ENCODE measurements around the gene CST2.
"Not testable (repeated sequence)": the region's sequence is repeated elsewhere in the genome, so short reads cannot be mapped to it uniquely, and the experiment has no call there.

Gene CST2

DNA sequence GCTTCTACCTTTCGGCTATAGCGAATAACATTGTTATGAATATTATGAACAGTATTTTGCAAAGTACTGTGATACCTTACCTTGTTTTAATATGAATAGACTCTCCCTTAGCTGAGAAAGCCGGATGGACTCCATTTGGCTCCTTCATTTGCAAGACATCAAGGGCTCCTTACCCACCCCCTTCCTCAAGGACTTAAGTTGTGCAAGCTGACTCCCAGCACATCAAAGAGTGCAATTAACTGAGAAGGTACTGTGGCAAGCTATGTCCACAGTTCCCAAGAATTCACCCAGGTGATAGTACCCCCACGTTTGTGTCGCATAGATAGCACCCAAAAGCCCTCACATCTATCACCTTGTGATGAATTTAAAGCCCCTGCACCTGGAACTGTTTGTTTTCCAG lies 41.8 kb upstream of the CST2 start:
- TF ChIP-seq ZFX (IDR thresholded peaks at IDR 0.05) = no peak
- TF ChIP-seq, protein P1, sequence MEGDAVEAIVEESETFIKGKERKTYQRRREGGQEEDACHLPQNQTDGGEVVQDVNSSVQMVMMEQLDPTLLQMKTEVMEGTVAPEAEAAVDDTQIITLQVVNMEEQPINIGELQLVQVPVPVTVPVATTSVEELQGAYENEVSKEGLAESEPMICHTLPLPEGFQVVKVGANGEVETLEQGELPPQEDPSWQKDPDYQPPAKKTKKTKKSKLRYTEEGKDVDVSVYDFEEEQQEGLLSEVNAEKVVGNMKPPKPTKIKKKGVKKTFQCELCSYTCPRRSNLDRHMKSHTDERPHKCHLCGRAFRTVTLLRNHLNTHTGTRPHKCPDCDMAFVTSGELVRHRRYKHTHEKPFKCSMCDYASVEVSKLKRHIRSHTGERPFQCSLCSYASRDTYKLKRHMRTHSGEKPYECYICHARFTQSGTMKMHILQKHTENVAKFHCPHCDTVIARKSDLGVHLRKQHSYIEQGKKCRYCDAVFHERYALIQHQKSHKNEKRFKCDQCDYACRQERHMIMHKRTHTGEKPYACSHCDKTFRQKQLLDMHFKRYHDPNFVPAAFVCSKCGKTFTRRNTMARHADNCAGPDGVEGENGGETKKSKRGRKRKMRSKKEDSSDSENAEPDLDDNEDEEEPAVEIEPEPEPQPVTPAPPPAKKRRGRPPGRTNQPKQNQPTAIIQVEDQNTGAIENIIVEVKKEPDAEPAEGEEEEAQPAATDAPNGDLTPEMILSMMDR (conservative IDR thresholded peaks at IDR 0.05) = no peak
- no peak overlapping the region for H3K27ac ChIP-seq

DNA sequence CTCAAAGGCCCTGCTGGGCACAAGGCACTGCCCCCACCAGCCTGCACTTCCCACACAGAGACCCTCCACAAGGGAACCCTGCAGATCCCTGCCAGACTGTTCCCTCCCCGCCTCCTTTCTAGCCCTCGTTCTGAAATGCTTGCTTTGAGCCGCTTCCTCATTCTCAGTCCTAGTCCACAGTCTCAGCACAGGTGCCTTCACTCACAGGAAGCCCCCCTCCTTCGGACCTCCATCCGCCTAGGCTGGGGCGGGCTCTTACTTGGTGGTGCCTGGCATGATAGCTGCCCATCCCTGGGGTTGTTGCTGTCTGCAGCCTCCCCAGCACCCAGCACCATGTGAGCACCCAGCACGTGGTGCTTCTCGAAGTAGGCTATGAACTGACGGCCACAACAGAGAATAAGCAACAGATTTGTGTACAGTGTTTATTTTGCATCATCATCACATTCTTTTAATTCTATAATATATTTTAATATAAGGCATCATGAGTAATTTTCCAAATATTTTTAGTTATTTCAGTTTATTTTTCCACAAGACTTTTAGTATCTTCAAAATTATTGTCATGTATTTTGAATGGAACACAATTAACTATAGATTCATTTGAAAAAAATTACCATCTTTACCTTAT lies 40.7 kb upstream of the CST2 start:
- H3K27ac ChIP-seq = no peak overlapping the region
- TF ChIP-seq ZFX (IDR thresholded peaks at IDR 0.05) = no peak
- TF ChIP-seq, protein P1 (conservative IDR thresholded peaks at IDR 0.05) = no peak

DNA sequence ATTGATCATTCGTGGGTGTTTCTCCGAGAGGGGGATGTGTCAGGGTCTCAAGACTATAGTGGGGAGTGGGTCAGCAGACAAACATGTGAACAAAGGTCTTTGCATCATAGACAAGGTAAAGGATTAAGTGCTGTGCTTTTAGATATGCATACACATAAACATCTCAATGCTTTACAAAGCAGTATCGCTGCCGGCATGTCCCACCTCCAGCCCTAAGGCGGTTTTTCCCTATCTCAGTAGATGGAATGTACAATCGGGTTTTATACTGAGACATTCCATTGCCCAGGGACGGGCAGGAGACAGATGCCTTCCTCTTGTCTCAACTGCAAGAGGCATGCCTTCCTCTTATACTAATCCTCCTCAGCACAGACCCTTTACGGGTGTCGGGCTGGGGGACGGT lies 34.2 kb upstream of the CST2 start:
- H3K27ac ChIP-seq = not testable (repeated sequence)

DNA sequence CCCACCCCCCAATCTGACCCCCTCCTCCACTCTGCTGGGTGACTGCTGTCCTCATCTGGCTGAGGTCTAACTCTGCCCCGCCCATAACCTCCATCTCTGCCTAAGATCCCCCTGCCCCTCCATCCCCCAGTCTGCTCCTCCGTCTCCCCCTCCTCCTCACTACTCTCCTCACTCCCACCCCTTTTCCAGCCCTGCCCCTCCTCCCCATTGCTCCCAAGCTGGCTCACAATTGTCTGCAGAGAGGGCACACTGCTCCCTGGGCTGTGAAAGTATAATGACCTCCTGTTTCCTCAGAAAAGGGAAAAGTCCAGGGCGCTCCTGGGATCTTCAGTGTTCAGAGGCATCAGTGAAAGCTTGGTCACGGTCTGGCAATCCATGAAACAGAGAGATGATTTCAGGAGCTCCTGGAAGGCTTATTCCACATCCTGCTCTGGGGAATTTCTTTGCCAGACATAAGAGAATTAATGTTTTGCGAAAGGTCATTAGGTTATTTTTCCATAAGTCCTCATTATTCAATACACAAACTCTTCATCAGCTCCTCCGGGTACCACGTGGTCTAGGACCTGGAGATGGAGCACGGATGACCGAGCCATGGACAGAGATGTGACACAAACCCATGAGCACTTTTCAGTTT lies 31.6 kb upstream of the CST2 start:
- TF ChIP-seq ZFX (IDR thresholded peaks at IDR 0.05) = no peak
- TF ChIP-seq, protein P1 (conservative IDR thresholded peaks at IDR 0.05) = no peak
- H3K27ac ChIP-seq = no peak overlapping the region

DNA sequence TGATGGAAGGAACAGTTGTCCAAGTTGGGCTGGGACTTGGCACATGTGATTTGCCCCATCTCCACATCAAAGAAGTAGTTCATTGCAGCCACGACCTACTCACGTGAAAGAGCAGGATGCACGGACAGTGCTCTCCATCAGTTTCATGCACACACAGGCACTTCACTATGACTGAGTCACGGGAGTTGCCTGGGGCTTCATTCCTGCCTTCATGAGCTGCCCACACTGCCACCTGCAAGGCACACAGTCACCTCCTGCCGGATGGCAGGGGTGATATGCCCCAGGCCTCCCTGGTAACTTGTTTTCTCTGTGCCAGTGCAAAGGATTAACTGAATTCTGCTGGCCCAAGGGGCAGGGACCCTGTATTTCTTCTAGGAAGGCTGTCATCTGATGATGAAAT lies 30.2 kb upstream of the CST2 start:
- TF ChIP-seq, protein P1 (conservative IDR thresholded peaks at IDR 0.05) = no peak
- TF ChIP-seq ZFX (IDR thresholded peaks at IDR 0.05) = no peak
- H3K27ac ChIP-seq = no peak overlapping the region

DNA sequence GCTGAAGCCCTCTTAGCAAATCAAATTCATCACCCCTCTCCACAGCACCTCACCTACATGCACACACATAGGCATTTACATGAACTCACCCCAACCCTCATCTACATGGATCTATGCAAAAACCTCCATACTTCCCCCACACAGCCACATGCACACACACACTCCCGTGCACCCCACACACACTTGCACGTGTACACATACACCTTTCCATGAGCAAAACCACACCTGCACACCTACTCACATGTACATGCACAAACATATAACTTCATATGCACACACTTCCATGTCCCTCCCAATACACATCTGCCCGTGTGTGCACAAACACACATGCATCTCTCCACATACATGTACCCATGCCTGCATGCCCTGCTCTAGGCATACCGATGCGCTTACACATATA lies 29.7 kb upstream of the CST2 start:
- no peak overlapping the region for H3K27ac ChIP-seq
- TF ChIP-seq, protein P1 (conservative IDR thresholded peaks at IDR 0.05) = no peak
- TF ChIP-seq ZFX (IDR thresholded peaks at IDR 0.05) = no peak

DNA sequence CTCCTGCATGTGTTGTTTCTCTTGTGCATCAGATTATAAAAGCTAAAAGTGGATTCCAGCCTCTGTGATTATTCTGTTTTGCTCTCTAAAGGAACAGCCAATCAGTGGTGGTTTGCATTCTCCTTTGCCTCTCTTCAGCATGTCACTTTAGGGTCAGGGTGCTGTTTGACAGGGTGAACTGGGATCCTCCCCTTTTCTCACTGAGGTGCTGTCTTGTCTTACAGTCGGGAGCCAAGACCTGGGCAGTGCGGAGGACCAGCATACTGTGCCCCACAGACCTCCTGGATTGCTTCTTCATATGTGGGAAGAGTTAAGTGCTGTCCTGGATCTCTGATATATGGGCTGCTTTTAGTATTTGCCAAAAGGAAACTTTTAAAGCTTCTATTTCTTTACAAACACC lies 15.2 kb upstream of the CST2 start:
- TF ChIP-seq ZFX (IDR thresholded peaks at IDR 0.05) = no peak
- TF ChIP-seq, protein P1 (conservative IDR thresholded peaks at IDR 0.05) = no peak
- H3K27ac ChIP-seq = no peak overlapping the region

DNA sequence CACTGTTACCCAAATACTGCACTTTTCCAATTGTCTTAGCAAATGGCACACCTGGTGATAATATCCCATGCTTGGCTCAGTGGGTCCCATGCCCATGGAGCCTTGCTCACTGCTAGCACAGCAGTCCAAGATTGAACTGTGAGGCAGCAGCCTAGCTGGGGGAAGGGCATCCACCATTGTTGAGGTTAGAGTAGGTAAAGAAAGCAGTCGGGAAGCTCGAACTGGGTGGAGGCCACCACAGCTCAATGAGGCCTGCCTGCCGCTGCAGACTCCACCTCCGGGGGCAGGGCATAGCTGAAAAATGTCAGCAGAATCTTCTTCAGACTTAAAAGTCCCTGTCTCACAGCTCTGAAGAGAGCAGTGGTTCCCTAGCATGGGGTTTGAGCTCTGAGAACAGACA lies 9.2 kb upstream of the CST2 start:
- no peak for TF ChIP-seq ZFX (IDR thresholded peaks at IDR 0.05)
- TF ChIP-seq, protein P1 (conservative IDR thresholded peaks at IDR 0.05) = no peak
- H3K27ac ChIP-seq = no peak overlapping the region

Data from C4-2B (cell line).